ENCODE data around the gene CCDC85A.

DNA sequence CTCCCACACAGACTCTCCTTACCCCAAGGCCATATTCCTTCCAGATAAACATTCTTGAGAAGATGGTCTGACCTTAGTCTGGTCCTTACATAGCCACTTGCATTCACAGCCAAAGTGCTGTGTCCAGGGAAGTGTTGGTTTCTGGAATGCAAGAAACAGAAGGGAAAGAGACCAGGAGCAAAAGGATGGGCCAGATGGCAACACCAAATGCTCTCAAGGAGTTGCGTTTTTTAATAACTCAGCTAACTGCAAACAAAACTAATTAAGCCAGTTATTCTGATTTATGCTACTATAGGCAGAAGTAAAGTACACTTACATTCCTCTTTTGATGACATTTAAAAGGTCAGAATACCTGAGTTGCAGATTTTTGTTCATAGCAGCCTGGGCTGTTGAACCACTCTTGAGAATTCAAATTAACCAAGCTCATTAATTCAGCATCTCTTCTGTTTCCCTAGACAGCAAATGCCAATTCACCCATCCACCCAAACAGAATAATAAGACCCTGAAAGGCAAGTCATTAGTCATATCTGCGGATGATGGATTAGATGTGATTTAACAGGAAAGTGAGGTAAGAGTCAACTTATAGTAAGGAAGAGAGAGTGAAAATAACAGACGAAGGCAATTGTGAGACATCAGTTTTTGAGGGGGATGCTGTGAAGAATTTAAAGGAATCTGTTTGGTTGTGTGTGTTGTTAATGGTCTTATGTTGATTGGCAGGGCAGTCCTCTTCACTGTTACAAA lies 18.8 kb downstream of the CCDC85A start:
- TF ChIP-seq, protein P1, sequence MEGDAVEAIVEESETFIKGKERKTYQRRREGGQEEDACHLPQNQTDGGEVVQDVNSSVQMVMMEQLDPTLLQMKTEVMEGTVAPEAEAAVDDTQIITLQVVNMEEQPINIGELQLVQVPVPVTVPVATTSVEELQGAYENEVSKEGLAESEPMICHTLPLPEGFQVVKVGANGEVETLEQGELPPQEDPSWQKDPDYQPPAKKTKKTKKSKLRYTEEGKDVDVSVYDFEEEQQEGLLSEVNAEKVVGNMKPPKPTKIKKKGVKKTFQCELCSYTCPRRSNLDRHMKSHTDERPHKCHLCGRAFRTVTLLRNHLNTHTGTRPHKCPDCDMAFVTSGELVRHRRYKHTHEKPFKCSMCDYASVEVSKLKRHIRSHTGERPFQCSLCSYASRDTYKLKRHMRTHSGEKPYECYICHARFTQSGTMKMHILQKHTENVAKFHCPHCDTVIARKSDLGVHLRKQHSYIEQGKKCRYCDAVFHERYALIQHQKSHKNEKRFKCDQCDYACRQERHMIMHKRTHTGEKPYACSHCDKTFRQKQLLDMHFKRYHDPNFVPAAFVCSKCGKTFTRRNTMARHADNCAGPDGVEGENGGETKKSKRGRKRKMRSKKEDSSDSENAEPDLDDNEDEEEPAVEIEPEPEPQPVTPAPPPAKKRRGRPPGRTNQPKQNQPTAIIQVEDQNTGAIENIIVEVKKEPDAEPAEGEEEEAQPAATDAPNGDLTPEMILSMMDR (IDR thresholded peaks at IDR 0.05; ENCODE audit: low read length): no peak
- no peak for TF ChIP-seq EZH2 (optimal IDR thresholded peaks at IDR 0.05; ENCODE audit: low read depth, low read length)

Data from MM.1S (cell line).